WTC11 (cell line): ENCODE measurements around the gene COG5. TPM values are rescaled to one million over a fixed set of nuclear protein-coding genes. Genes with fewer than 3 reads are reported as not detected.

Source experiments
- ATAC-seq: fragments of 200-7000 bp; cut with Tn5 transposase; 2 replicates; pipeline ENCODE4 v1.10.0; 2021; ENCODE audit warnings: mild to moderate bottlenecking, moderate library complexity
- CTCF ChIA-PET: fragments of 300-600 bp; sonication (Branson Sonifier 250); formaldehyde crosslinking; loops from one replicate; lab custom pipeline; 2021; ENCODE audit warnings: antibody characterized with exemption; lab: Charles Lee
- POLR2A ChIA-PET: fragments of 350-600 bp; sonication (Branson Sonifier 250); formaldehyde crosslinking; loops from one replicate; lab custom pipeline; 2021; ENCODE audit warnings: antibody characterized with exemption; lab: Charles Lee
- DNase-seq: peaks from one replicate; pipeline ENCODE4 v3.0.0; 2021; ENCODE audit warnings: low spot score
- H3K27ac Mint-ChIP-seq: 2 replicates; pipeline ENCODE4 v1.8.0; 2021; ENCODE audit warnings: mixed read lengths
- H3K27me3 Mint-ChIP-seq: 2 replicates; pipeline ENCODE4 v1.8.0; 2021; ENCODE audit warnings: low read depth, mild to moderate bottlenecking, moderate library complexity, mixed read lengths
- H3K36me3 Mint-ChIP-seq: 2 replicates; pipeline ENCODE4 v1.8.0; 2021; ENCODE audit warnings: mixed read lengths
- H3K4me1 Mint-ChIP-seq: 2 replicates; pipeline ENCODE4 v1.8.0; 2022; ENCODE audit warnings: mixed read lengths
- H3K4me3 Mint-ChIP-seq: 2 replicates; pipeline ENCODE4 v1.8.0; 2021; ENCODE audit warnings: mild to moderate bottlenecking, moderate library complexity, mixed read lengths
- H3K9me3 Mint-ChIP-seq: 2 replicates; pipeline ENCODE4 v1.8.0; 2021; ENCODE audit warnings: mixed read lengths
- AR ChIP-seq: fragments of 250-450 bp; sonication (Bioruptor Pico); IDR thresholded peaks from 2 replicates; pipeline ENCODE4 v1.9.0; 2021; ENCODE audit warnings: mild to moderate bottlenecking
- CREB1 ChIP-seq: sonication (generic); formaldehyde crosslinking; IDR thresholded peaks from 2 replicates; pipeline ENCODE4 v1.8.0; 2023; ENCODE audit warnings: mild to moderate bottlenecking, missing genetic modification reagents
- ESRRA ChIP-seq: sonication (generic); formaldehyde crosslinking; IDR thresholded peaks from 2 replicates; pipeline ENCODE4 v1.8.1; 2022; ENCODE audit warnings: mild to moderate bottlenecking, missing genetic modification reagents, borderline replicate concordance
- ETV6 ChIP-seq: sonication (generic); formaldehyde crosslinking; IDR thresholded peaks from 2 replicates; pipeline ENCODE4 v1.8.1; 2022; ENCODE audit warnings: mild to moderate bottlenecking, missing genetic modification reagents
- FOXP1 ChIP-seq: sonication (generic); formaldehyde crosslinking; IDR thresholded peaks from 2 replicates; pipeline ENCODE4 v1.8.0; 2022; ENCODE audit warnings: missing genetic modification reagents, mild to moderate bottlenecking, moderate library complexity, borderline replicate concordance
- GRHL2 ChIP-seq: fragments of 250-450 bp; sonication (Bioruptor Pico); IDR thresholded peaks from 2 replicates; pipeline ENCODE4 v1.8.0; 2022; ENCODE audit warnings: mild to moderate bottlenecking, moderate library complexity; ENCODE audit not compliant: insufficient replicate concordance, severe bottlenecking
- GTF2I ChIP-seq: fragments of 250-450 bp; sonication (Bioruptor Pico); conservative IDR thresholded peaks from 2 replicates; pipeline ENCODE4 v1.4.0; 2021; ENCODE audit warnings: mild to moderate bottlenecking
- JAZF1 ChIP-seq: fragments of 250-450 bp; sonication (Bioruptor Pico); IDR thresholded peaks from 2 replicates; pipeline ENCODE4 v1.9.0; 2021; ENCODE audit warnings: moderate library complexity, mild to moderate bottlenecking, inconsistent platforms
- MYBL2 ChIP-seq: sonication (generic); formaldehyde crosslinking; IDR thresholded peaks from 2 replicates; pipeline ENCODE4 v1.8.1; 2023; ENCODE audit warnings: mild to moderate bottlenecking, moderate library complexity, missing genetic modification reagents
- OVOL2 ChIP-seq: fragments of 250-450 bp; sonication (Bioruptor Pico); IDR thresholded peaks from 2 replicates; pipeline ENCODE4 v1.9.0; 2021; ENCODE audit warnings: mild to moderate bottlenecking, borderline replicate concordance
- PRRX2 ChIP-seq: fragments of 250-450 bp; sonication (Bioruptor Pico); IDR thresholded peaks from 2 replicates; pipeline ENCODE4 v1.8.0; 2021; ENCODE audit warnings: mild to moderate bottlenecking
- USF1 ChIP-seq: sonication (generic); formaldehyde crosslinking; IDR thresholded peaks from 2 replicates; pipeline ENCODE4 v1.8.0; 2022; ENCODE audit warnings: mild to moderate bottlenecking, missing genetic modification reagents
- ZBTB43 ChIP-seq: sonication (generic); formaldehyde crosslinking; IDR thresholded peaks from 2 replicates; pipeline ENCODE4 v1.8.1; 2023; ENCODE audit warnings: mild to moderate bottlenecking, missing genetic modification reagents
- ZSCAN18 ChIP-seq: fragments of 250-450 bp; sonication (Bioruptor Pico); IDR thresholded peaks from 2 replicates; pipeline ENCODE4 v2.1.2; 2022; ENCODE audit warnings: mild to moderate bottlenecking, moderate library complexity
- total RNA-seq: library from RNA; stranded (reverse); gene quantifications from 3 replicates; pipeline ENCODE4 v1.2.3, GENCODE V29; 2021
- TF ChIP-seq, protein P1 (sequence below): fragments of 250-450 bp; sonication (Bioruptor Pico); IDR thresholded peaks from 2 replicates; pipeline ENCODE4 v1.9.0; 2021; ENCODE audit warnings: moderate library complexity, mild to moderate bottlenecking, inconsistent platforms, borderline replicate concordance
- TF ChIP-seq, protein P2 (sequence below): sonication (generic); formaldehyde crosslinking; conservative IDR thresholded peaks from 2 replicates; pipeline ENCODE4 v1.8.1; 2022; ENCODE audit warnings: mild to moderate bottlenecking, missing genetic modification reagents
- TF ChIP-seq, protein P3 (sequence below): sonication (generic); formaldehyde crosslinking; IDR thresholded peaks from 2 replicates; pipeline ENCODE4 v1.8.1; 2023; ENCODE audit warnings: mild to moderate bottlenecking, moderate library complexity, missing genetic modification reagents

Gene COG5
- total RNA-seq, 1 experiment from 2014 or later: 23.8 TPM

- TF ChIP-seq AR (CRISPR knock-in tag) (no peak), ZSCAN18 (CRISPR knock-in tag) (no peak), JAZF1 (CRISPR knock-in tag) (no peak)
Measured at GRCh38 chr7:107551936-107552335, 11.8 kb downstream of the COG5 start (continued).

- Mint-ChIP-seq H3K4me1 (no peaks in the 10 kb centered on the region), H3K27me3 (no peaks in the 10 kb centered on the region), H3K36me3 (peaks cover 40% of the 10 kb centered on the region), H3K4me3 (no peak overlapping the region), H3K9me3 (peaks cover 17% of the 10 kb centered on the region), H3K27ac (no peak overlapping the region)
- ChIA-PET CTCF (no interaction called here), POLR2A (no interaction called here)
- ATAC-seq: no peak
- no peak for TF ChIP-seq FOXP1 (CRISPR knock-in tag)
- no peak for TF ChIP-seq GRHL2 (CRISPR knock-in tag)
- TF ChIP-seq ETV6 (CRISPR knock-in tag): no peak
- TF ChIP-seq OVOL2 (CRISPR knock-in tag): no peak
- no peak for TF ChIP-seq USF1
- TF ChIP-seq GTF2I (CRISPR knock-in tag): no peak
- TF ChIP-seq, protein P1, sequence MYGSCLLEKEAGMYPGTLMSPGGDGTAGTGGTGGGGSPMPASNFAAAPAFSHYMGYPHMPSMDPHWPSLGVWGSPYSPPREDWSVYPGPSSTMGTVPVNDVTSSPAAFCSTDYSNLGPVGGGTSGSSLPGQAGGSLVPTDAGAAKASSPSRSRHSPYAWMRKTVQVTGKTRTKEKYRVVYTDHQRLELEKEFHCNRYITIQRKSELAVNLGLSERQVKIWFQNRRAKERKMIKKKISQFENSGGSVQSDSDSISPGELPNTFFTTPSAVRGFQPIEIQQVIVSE (CRISPR knock-in tag): no peak
- TF ChIP-seq, protein P2, sequence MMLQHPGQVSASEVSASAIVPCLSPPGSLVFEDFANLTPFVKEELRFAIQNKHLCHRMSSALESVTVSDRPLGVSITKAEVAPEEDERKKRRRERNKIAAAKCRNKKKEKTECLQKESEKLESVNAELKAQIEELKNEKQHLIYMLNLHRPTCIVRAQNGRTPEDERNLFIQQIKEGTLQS (CRISPR knock-in tag): no peak
- TF ChIP-seq MYBL2 (CRISPR knock-in tag): no peak
- TF ChIP-seq, protein P3, sequence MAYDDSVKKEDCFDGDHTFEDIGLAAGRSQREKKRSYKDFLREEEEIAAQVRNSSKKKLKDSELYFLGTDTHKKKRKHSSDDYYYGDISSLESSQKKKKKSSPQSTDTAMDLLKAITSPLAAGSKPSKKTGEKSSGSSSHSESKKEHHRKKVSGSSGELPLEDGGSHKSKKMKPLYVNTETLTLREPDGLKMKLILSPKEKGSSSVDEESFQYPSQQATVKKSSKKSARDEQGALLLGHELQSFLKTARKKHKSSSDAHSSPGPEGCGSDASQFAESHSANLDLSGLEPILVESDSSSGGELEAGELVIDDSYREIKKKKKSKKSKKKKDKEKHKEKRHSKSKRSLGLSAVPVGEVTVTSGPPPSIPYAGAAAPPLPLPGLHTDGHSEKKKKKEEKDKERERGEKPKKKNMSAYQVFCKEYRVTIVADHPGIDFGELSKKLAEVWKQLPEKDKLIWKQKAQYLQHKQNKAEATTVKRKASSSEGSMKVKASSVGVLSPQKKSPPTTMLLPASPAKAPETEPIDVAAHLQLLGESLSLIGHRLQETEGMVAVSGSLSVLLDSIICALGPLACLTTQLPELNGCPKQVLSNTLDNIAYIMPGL (CRISPR knock-in tag): no peak
- TF ChIP-seq CREB1: no peak
- TF ChIP-seq ESRRA (CRISPR knock-in tag): no peak
- no peak for TF ChIP-seq PRRX2 (CRISPR knock-in tag)
- no peak for TF ChIP-seq ZBTB43 (CRISPR knock-in tag)
- DNase-seq: no peak
Measured at GRCh38 chr7:107544848-107545591, 18.7 kb downstream of the COG5 start.
